Activated CD8-positive, alpha-beta T cell treated with anti-CD3 and anti-CD28 coated beads for 36 hours (primary cell): ENCODE results near the gene ZNF860. TPM values are rescaled to one million over a fixed set of nuclear protein-coding genes. Genes with fewer than 3 reads are reported as not detected.
"Not testable (repeated sequence)": the region's sequence is repeated elsewhere in the genome, so short reads cannot be mapped to it uniquely, and the experiment has no call there.

ENCODE experiments used
- ATAC-seq: fragments of 200-7000 bp; cut with Tn5 transposase; one replicate; pipeline ENCODE4 v1.10.0; 2021; ENCODE audit warnings: mild to moderate bottlenecking, moderate library complexity
- CTCF ChIA-PET: fragments of 350-600 bp; sonication (Branson Sonifier 250); formaldehyde crosslinking; loops from one replicate; lab custom pipeline; 2021; ENCODE audit warnings: antibody characterized with exemption; lab: Charles Lee
- POLR2A ChIA-PET: fragments of 350-600 bp; sonication (Branson Sonifier 250); formaldehyde crosslinking; loops from one replicate; lab custom pipeline; 2021; ENCODE audit warnings: antibody characterized with exemption; lab: Charles Lee
- DNase-seq: peaks from one replicate; pipeline ENCODE4 v3.0.0-alpha.2; 2020
- H3K27ac Mint-ChIP-seq: one replicate; pipeline ENCODE4 v1.8.0; 2021; ENCODE audit warnings: mild to moderate bottlenecking, mixed read lengths
- H3K27me3 Mint-ChIP-seq: one replicate; pipeline ENCODE4 v1.8.0; 2021; ENCODE audit warnings: mixed read lengths
- H3K36me3 Mint-ChIP-seq: one replicate; pipeline ENCODE4 v1.8.0; 2021; ENCODE audit warnings: low read depth, mixed read lengths
- H3K4me1 Mint-ChIP-seq: one replicate; pipeline ENCODE4 v1.8.0; 2021; ENCODE audit warnings: low read depth, mixed read lengths
- H3K4me3 Mint-ChIP-seq: one replicate; pipeline ENCODE4 v1.8.0; 2021; ENCODE audit warnings: mild to moderate bottlenecking, moderate library complexity, mixed read lengths
- H3K9me3 Mint-ChIP-seq: one replicate; pipeline ENCODE4 v1.8.0; 2021; ENCODE audit warnings: mixed read lengths
- intact Hi-C: fragments of 100-400 bp; cut with micrococcal nuclease; formaldehyde crosslinking; loops from one replicate; pipeline ENCODE4 v1.10.0; 2022
- total RNA-seq, 2 experiments: library from RNA; stranded (reverse); gene quantifications; one replicate each; pipeline ENCODE4 v1.2.3, GENCODE V29; 2021
- TF ChIP-seq, protein P1 (sequence below): fragments of 200-600 bp; IDR thresholded peaks from one replicate; pipeline ENCODE4 v1.8.0; 2022; ENCODE audit warnings: antibody characterized with exemption, mild to moderate bottlenecking

The ZNF860 gene
- total RNA-seq, 2 experiments from 2014 or later: not detected

DNA sequence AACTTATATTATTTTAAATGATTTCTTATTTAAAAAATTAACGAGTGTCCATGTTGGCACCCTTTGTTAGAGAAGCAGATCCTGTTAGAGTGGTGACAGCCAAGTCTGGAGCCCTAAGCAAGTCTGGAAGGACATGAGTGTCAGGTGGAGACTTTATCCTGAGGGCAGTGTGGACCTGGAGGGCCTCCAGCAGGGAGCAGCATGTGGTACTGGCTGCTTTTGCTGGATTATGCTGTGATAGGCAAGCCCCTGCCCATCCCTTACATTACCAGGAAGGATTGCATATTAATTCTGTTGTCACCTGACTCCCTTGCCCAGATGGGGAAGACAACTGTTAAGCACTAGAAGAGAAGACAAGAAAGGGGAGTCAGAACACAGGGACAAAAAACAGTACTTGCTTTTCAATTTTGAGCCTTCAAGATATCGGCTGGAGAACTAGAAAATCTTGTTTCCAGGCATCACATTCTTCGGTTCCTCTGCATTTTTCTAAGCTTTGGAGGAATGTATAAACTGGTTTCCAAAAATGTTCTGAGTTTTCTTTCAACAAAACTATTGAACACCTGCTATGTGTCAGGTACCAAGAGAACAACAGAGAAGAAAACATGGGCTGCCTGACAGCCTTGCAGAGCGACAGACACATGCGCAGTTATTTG, 22.7 kb downstream of the ZNF860 start:
- no peak overlapping the region for H3K4me3 Mint-ChIP-seq
- H3K27ac Mint-ChIP-seq: no peak overlapping the region
- peaks cover 21% of the 10 kb centered on the region for H3K27me3 Mint-ChIP-seq
- ChIA-PET CTCF (no interaction called here), POLR2A (no interaction called here)
- peaks cover 3% of the 10 kb centered on the region for H3K4me1 Mint-ChIP-seq
- TF ChIP-seq, protein P1, sequence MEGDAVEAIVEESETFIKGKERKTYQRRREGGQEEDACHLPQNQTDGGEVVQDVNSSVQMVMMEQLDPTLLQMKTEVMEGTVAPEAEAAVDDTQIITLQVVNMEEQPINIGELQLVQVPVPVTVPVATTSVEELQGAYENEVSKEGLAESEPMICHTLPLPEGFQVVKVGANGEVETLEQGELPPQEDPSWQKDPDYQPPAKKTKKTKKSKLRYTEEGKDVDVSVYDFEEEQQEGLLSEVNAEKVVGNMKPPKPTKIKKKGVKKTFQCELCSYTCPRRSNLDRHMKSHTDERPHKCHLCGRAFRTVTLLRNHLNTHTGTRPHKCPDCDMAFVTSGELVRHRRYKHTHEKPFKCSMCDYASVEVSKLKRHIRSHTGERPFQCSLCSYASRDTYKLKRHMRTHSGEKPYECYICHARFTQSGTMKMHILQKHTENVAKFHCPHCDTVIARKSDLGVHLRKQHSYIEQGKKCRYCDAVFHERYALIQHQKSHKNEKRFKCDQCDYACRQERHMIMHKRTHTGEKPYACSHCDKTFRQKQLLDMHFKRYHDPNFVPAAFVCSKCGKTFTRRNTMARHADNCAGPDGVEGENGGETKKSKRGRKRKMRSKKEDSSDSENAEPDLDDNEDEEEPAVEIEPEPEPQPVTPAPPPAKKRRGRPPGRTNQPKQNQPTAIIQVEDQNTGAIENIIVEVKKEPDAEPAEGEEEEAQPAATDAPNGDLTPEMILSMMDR: no peak
- H3K9me3 Mint-ChIP-seq: no peaks in the 10 kb centered on the region
- ATAC-seq: no peak
- no peak for DNase-seq
- intact Hi-C loops: no loop called here
- H3K36me3 Mint-ChIP-seq: no peaks in the 10 kb centered on the region

DNA sequence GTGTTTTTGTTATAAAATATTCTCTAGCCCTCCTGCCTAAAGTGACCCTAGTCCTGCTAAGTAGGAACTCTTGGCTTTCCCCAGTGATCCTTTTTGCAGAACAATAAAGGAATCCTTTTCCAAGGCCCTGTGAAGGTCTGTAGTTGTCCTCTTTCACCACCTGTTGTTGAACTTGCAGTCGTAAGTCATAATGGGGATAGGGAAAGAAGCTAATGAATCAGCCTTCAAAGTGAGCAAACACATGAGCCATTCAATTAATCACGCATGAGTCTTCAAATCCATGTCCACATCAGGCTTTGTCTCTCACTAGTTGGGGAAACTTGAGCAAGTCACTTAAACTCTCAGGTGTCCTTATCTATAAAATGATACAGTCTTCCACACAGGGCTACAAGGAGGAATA, 27.6 kb downstream of the ZNF860 start:
- no peak overlapping the region for H3K4me3 Mint-ChIP-seq
- TF ChIP-seq, protein P1: no peak
- intact Hi-C loops: no loop called here
- no peak for ATAC-seq
- POLR2A ChIA-PET: no interaction called here
- no peak overlapping the region for H3K27ac Mint-ChIP-seq
- CTCF ChIA-PET: interaction anchor here (2.3 kb wide), 1 partner anchor 10 kb away, joined by 10 read pairs; no protein-coding TSS in a partner anchor
- H3K4me1 Mint-ChIP-seq: no peaks in the 10 kb centered on the region
- no peak for DNase-seq
- no peaks in the 10 kb centered on the region for H3K36me3 Mint-ChIP-seq
- H3K27me3 Mint-ChIP-seq: peaks cover 14% of the 10 kb centered on the region
- no peaks in the 10 kb centered on the region for H3K9me3 Mint-ChIP-seq

DNA sequence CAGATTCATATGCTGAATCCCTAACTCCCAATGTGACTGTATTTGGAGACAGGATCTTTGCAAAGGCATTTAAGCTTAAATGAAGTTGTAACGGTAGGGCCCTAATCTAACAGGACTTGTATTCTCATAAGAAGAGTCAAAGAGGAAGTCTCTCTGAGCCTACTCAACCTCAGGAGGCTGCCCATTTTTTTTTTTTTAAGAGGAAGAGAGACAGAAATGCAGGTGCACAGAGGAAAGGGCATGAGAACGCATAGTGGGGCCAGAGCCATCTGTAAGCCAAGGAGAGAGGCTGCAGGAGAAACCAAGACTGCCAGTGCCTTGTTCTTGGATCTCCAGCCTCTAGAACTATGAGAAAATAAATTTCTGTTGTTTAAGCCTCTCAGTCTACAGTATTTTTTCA, 28.4 kb downstream of the ZNF860 start:
- POLR2A ChIA-PET: no interaction called here
- H3K4me3 Mint-ChIP-seq: no peak overlapping the region
- no peak overlapping the region for H3K27ac Mint-ChIP-seq
- TF ChIP-seq, protein P1: no peak
- H3K36me3 Mint-ChIP-seq: no peaks in the 10 kb centered on the region
- DNase-seq: no peak
- no peaks in the 10 kb centered on the region for H3K9me3 Mint-ChIP-seq
- H3K4me1 Mint-ChIP-seq: no peaks in the 10 kb centered on the region
- intact Hi-C loops: no loop called here
- peaks cover 15% of the 10 kb centered on the region for H3K27me3 Mint-ChIP-seq
- CTCF ChIA-PET: interaction anchor here (2.3 kb wide), 1 partner anchor 9 kb away, joined by 10 read pairs; no protein-coding TSS in a partner anchor
- no peak for ATAC-seq

DNA sequence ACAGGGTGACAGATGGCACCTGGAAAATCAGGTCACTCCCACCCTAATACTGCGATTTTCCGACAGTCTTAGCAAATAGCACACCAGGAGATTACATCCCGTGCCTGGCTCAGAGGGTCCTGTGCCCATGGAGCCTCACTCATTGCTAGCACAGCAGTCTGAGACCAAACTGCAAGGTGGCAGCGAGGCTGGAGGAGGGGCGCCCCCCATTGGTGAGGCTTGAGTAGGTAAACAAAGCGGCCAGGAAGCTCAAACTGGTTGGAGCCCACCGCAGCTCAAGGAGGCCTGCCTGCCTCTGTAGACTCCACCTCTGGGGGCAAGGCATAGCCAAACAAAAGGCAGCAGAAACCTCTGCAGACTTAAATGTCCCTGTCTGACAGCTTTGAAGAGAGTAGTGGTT, 29.1 kb downstream of the ZNF860 start:
- peaks cover 14% of the 10 kb centered on the region for H3K27me3 Mint-ChIP-seq
- H3K4me1 Mint-ChIP-seq, H3K27ac Mint-ChIP-seq, POLR2A ChIA-PET, H3K4me3 Mint-ChIP-seq, H3K9me3 Mint-ChIP-seq, H3K36me3 Mint-ChIP-seq, ATAC-seq, intact Hi-C loops: not testable (repeated sequence)
- CTCF ChIA-PET: interaction anchor here (1.8 kb wide), 1 partner anchor 9 kb away, joined by 6 read pairs; no protein-coding TSS in a partner anchor
- DNase-seq: peak; percentile 23

DNA sequence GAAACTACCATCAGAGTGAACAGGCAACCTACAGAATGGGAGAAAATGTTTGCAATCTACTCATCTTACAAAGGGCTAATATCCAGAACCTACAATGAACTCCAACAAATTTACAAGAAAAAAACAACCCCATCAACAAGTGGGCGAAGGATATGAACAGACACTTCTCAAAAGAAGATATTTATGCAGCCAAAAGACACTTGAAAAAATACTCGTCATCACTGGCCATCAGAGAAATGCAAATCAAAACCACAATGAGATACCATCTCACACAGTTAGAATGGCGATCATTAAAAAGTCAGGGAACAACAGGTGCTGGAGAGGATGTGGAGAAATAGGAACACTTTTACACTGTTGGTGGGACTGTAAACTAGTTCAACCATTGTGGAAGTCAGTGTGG, 34.1 kb downstream of the ZNF860 start:
- not testable (repeated sequence) for H3K4me1 Mint-ChIP-seq, H3K9me3 Mint-ChIP-seq

DNA sequence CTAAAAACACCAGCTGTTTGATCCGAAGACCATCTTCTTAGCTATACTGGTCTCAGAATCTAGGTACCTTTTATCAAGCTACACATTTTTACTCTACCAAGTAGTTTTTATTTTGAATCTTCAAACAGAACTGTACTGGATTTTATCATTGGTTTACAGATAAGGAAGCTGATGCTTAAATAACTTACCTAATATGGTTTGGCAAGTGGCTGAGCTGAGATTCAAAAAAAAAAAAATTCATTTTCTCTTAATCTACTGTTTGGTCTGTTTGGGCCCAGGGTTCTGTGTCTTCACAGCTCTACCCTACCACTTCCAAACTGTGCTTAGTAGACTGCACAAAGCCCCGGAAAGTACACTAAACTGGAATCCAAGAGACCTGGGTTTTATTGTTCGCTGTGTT, 35.7 kb downstream of the ZNF860 start:
- CTCF ChIA-PET: interaction anchor here (0.9 to 4.7 kb wide), 8 partner anchors 32 to 180 kb away, joined by 3 to 61 read pairs (median 4); no protein-coding TSS in a partner anchor
- H3K36me3 Mint-ChIP-seq: no peaks in the 10 kb centered on the region
- ATAC-seq (no peak), DNase-seq (no peak)
- TF ChIP-seq, protein P1: no peak
- H3K9me3 Mint-ChIP-seq: no peaks in the 10 kb centered on the region
- no peaks in the 10 kb centered on the region for H3K4me1 Mint-ChIP-seq
- peaks cover 4% of the 10 kb centered on the region for H3K27me3 Mint-ChIP-seq
- POLR2A ChIA-PET: no interaction called here
- H3K27ac Mint-ChIP-seq: no peak overlapping the region
- intact Hi-C loops: no loop called here
- no peak overlapping the region for H3K4me3 Mint-ChIP-seq

More for the DNA sequence above, 34.1 kb downstream of the ZNF860 start:
- H3K36me3 Mint-ChIP-seq, DNase-seq, ATAC-seq, H3K27ac Mint-ChIP-seq, H3K4me3 Mint-ChIP-seq, CTCF ChIA-PET, intact Hi-C loops, H3K27me3 Mint-ChIP-seq, POLR2A ChIA-PET: not testable (repeated sequence)
